A673 (cell line): Measurements from ENCODE around the gene LTBP4.
"Not testable (repeated sequence)": the region's sequence is repeated elsewhere in the genome, so short reads cannot be mapped to it uniquely, and the experiment has no call there.

ENCODE experiments used
- CTCF ChIP-seq: fragments of 300-800, 200-600 bp; sonication (generic); conservative IDR thresholded peaks from 2 replicates; pipeline ENCODE4 v1.5.1; 2017; ENCODE audit warnings: low read depth, mild to moderate bottlenecking, antibody characterized with exemption, low read length, moderate library complexity, mixed read lengths
- EZH2 ChIP-seq: fragments of 200-600 bp; sonication (generic); IDR thresholded peaks from 2 replicates; pipeline ENCODE4 v1.6.1; 2017; ENCODE audit warnings: borderline replicate concordance, low read depth, mild to moderate bottlenecking, mixed read lengths, antibody characterized with exemption, low read length; ENCODE audit not compliant: poor library complexity, severe bottlenecking

- TF ChIP-seq CTCF, EZH2: not testable (repeated sequence)
Measured at GRCh38 chr19:40652303-40652702, 51.1 kb downstream of the LTBP4 start.
